Measurements from ENCODE around the gene AQR. TPM values are rescaled to one million over a fixed set of nuclear protein-coding genes. Genes with fewer than 3 reads are reported as not detected.

The AQR gene
- total and polyA plus RNA-seq, 2 of the 8 experiments (the other 6 are each of a cell fraction or from before 2014, with no cell fraction given), result 34.5 to 57.6 TPM

DNA sequence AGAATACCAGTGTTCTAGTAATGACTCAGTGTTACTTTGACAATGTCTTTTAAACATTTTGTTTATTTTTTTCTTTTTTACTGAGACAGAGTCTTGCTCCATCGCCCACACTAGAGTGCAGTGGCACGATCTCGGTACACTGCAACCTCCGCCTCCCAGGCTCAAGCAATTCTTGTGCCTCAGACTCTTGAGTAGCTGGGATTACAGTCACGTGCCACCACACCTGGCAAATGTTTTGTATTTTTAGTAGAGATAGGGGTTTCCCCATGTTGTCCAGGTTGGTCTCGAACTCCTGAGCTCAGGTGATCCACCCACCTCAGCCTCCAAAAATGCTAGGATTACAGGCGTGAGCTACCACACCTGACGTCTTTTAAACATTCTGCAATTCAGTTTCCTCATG is 15.7 kb downstream of the AQR start:
- no peak overlapping the region for H3K4me2 ChIP-seq (ENCODE audit: insufficient read depth in 1 of 2, low read depth in 2 of 2, low read length in 2 of 2)
- H4K20me1 ChIP-seq (replicated peaks in 1 of 2; ENCODE audit: control insufficient read depth in 1 of 2, insufficient read depth in 2 of 2, low read length in 2 of 2), result no peaks in the 10 kb centered on the region
- POLR2A ChIA-PET (ENCODE audit: partially characterized antibody), result interaction anchor here (0.6 to 0.9 kb wide), 2 partner anchors 12 to 13 kb away, joined by 4 read pairs; no protein-coding TSS in a partner anchor
- peaks cover 0 to 24% (median 14%) of the 10 kb centered on the region in 4 experiments for H3K36me3 ChIP-seq (ENCODE audit: control insufficient read depth in 2 of 4, insufficient read depth in 4 of 4, low read length in 3 of 4)
- no peak overlapping the region for H3K23ac ChIP-seq (ENCODE audit: insufficient read length)
- H2BK5ac ChIP-seq (ENCODE audit: low read depth, low read length), result no peak overlapping the region
- H2BK15ac ChIP-seq (ENCODE audit: low read length), result no peak overlapping the region
- H4K5ac ChIP-seq (ENCODE audit: insufficient read length, low read depth, low read length), result no peak overlapping the region
- H3K4me3 ChIP-seq (ENCODE audit: extremely low read depth in 1 of 4, insufficient read depth in 2 of 4, low read depth in 3 of 4, low read length in 4 of 4), result no peak overlapping the region
- H3K9me3 ChIP-seq (ENCODE audit: insufficient read depth in 2 of 2, low read depth in 1 of 2, low read length in 1 of 2), result no peaks in the 10 kb centered on the region
- no peak overlapping the region for H4K8ac ChIP-seq (ENCODE audit: extremely low read depth, insufficient read depth, low read length)
- CTCF ChIA-PET (ENCODE audit: partially characterized antibody), result interaction anchor here (0.7 kb wide), 2 partner anchors 356 to 787 kb away, joined by 4 to 6 read pairs; no protein-coding TSS in a partner anchor
- no peak overlapping the region for H2AFZ ChIP-seq (ENCODE audit: low read length)
- no peak overlapping the region for H2BK12ac ChIP-seq (ENCODE audit: low read depth, low read length)
- H3K4ac ChIP-seq (replicated peaks; ENCODE audit: insufficient read length, low read depth, low read length), result no peak overlapping the region
- no peak overlapping the region for H3K14ac ChIP-seq (ENCODE audit: insufficient read length)
- no peak overlapping the region for H3K9ac ChIP-seq (replicated peaks in 1 of 4; ENCODE audit: extremely low read depth in 1 of 4, low read depth in 3 of 4, low read length in 3 of 4)
- H2AK5ac ChIP-seq (ENCODE audit: low read depth, low read length), result no peak overlapping the region
- H3K18ac ChIP-seq (ENCODE audit: extremely low read depth, low read length), result no peak overlapping the region
- H2BK120ac ChIP-seq (replicated peaks; ENCODE audit: low read depth, low read length), result no peak overlapping the region
- 93% methylated on average over 8 of the region's 8 CpGs; no CpG with 5 or more reads in 1 of the 2 experiments for WGBS, 2 experiments (ENCODE audit: extremely low coverage in 1 of 2, insufficient coverage in 1 of 2, insufficient read length in 1 of 2, insufficient replicate concordance in 2 of 2, low coverage in 1 of 2, low lambda C conversion rate in 2 of 2, missing lambda C conversion rate in 1 of 2)
- no peaks in the 10 kb centered on the region for H3K4me1 ChIP-seq (replicated peaks in 1 of 4; ENCODE audit: control insufficient read depth in 3 of 4, insufficient read depth in 4 of 4, low read length in 3 of 4)
- no peak overlapping the region for H3K56ac ChIP-seq (replicated peaks; ENCODE audit: insufficient read length, low read depth, low read length)
- FAIRE-seq (no peak), DNase-seq (ENCODE audit: low read depth in 1 of 2, low spot score in 2 of 2) (no peak)
- no peak overlapping the region for H3K27ac ChIP-seq (ENCODE audit: low read depth, low read length)
- no peaks in the 10 kb centered on the region for H3K23me2 ChIP-seq (ENCODE audit: low read depth, low read length)
- TF ChIP-seq PHF8 (conservative IDR thresholded peaks at IDR 0.05; ENCODE audit: low read depth, low read length) (no peak), YY1 (IDR thresholded peaks at IDR 0.05; ENCODE audit: low read depth, low read length) (no peak)
- H3K79me1 ChIP-seq (ENCODE audit: low read depth, low read length), result no peaks in the 10 kb centered on the region
- H3K79me2 ChIP-seq (ENCODE audit: control insufficient read depth in 1 of 2, insufficient read depth in 2 of 2, low read length in 2 of 2), result peaks cover 0 to 5% of the 10 kb centered on the region in 2 experiments; a peak in 1 of 4 replicates
- H3K27me3 ChIP-seq (replicated peaks in 1 of 4; ENCODE audit: control insufficient read depth in 3 of 4, extremely low read depth in 1 of 4, insufficient read depth in 3 of 4, low read length in 3 of 4), result no peaks in the 10 kb centered on the region
- H2BK20ac ChIP-seq (ENCODE audit: low read length), result no peak overlapping the region
- H4K91ac ChIP-seq (replicated peaks; ENCODE audit: insufficient read length, low read length), result no peak overlapping the region
